Adrenal gland (tissue), 5 donors: ENCODE data around the gene SLC25A19.

Source experiments
- CTCF ChIP-seq, 6 experiments: fragments of 450-650 bp in 4 of 6; fragments of 200-600 bp in 2 of 6; sonication (generic) in 1 of 6; IDR thresholded peaks; 1 replicate in 5 of 6; 2 replicates in 1 of 6; pipeline versions ENCODE4 v1.5.1 to v1.8.0; 2016 to 2021; ENCODE audit warnings: antibody characterized with exemption in 6 of 6, mild to moderate bottlenecking in 2 of 6, moderate library complexity in 1 of 6
- POLR2A ChIP-seq, 2 donors: fragments of 450-650 bp; IDR thresholded peaks; one replicate each; pipeline ENCODE4 v1.6.1; 2017; ENCODE audit warnings: antibody characterized with exemption in 2 of 2, mild to moderate bottlenecking in 2 of 2, moderate library complexity in 1 of 2
- donor health status: DM: no; HTN: no; CAD: no.

GRCh38 chr17:75277664-75278071 lies 11.6 kb downstream of the SLC25A19 start:
- TF ChIP-seq CTCF (IDR thresholded peaks at IDR 0.05) (no peak), POLR2A (IDR thresholded peaks at IDR 0.05) (no peak)
